Measurements from ENCODE around the gene CNIH1.
A peak's percentile ranks its signal among the peaks of the same experiment; 100 is the strongest.
"Not testable (repeated sequence)": the region's sequence is repeated elsewhere in the genome, so short reads cannot be mapped to it uniquely, and the experiment has no call there.

CNIH1 gene

DNA sequence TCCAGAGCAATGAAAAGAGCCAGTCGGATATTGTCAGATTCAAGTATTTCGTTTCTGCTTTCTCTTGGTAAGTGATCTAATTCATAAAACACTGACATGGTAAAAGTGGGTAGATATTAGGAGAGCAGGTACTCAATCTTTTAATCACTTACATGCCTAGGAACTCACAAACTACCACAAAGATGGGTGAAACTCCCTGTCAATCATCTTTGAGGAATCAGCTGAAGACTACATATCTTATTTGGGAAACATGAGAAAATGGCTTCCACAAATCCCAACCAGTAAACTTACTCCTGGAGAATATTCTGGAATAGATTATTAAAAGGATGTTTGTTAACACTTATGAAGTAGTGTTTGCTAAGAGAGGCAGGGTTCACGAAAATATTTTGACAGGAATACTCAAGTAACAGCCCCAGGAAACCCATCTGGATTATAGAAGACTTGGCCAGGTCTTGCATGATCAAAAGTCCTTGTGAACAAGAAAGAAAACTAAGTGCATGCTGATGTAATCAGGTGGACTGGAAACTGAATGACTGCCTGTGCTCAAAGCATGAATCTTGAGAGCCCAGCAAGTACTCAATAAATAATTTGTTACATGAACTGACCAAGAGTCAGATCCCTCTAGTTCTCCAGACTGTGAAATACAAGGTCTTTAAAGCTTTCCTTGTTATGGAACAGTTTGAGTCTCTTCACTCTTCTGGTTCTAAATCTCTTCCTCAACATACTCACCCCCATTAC, 15.5 kb downstream of the CNIH1 start:
- DNase-seq = no peak

DNA sequence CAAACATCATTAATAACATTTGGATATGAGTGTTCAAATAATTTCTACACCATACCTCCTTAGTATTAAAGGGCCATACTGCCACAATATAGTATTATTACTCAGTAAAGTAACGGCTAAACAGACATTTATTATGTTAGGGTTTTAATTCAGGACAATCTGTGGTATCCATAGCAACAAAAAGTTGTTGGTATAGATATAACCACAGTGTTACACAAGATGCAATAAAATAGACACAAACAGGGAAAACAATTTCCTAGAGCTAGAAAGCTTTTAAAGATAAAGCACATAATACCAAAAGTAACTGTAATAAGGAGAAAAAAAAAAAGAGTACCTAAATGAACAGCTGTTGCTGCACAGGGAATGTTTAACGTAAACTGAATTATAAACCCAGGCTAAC, 16.1 kb downstream of the CNIH1 start:
- DNase-seq = no peak

DNA sequence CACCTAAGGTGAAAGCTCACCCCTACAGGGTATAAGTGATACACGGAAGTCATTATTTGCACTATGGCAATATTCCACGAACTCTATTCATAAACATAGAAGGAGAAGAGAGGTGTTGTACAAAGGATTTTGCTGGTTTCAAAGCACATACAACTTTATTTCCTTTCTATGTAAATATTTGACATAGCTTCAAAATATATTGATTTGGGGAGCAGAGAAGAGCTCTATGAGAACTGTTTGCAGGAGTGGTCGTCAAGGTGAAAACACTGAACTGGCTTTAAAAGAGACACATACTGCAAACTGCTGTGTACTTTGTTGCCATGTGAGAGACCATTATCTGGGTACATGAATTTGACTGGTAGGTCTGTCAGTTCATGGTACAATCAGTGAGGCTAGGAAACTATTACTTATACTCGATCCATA, 16.7 kb downstream of the CNIH1 start:
- DNase-seq = no peak

DNA sequence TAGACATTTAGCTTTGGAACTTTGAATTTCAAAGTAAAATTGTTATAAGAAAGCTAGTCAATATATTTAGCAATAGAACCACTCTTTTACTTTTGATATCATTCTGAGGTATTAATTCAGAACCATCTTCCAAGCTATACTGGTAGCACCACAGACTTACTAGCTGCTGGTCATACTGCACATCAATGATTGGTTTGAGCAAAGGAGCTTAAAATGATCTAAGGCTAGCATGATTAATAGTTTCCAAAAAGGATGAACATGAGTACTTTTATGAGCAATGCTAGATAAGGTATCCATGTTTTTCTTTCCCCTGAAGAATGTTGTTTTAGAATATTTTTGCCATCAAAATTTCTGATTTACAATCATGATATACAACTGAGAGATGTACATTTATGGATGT, 17.2 kb downstream of the CNIH1 start:
- no peak for DNase-seq

DNA sequence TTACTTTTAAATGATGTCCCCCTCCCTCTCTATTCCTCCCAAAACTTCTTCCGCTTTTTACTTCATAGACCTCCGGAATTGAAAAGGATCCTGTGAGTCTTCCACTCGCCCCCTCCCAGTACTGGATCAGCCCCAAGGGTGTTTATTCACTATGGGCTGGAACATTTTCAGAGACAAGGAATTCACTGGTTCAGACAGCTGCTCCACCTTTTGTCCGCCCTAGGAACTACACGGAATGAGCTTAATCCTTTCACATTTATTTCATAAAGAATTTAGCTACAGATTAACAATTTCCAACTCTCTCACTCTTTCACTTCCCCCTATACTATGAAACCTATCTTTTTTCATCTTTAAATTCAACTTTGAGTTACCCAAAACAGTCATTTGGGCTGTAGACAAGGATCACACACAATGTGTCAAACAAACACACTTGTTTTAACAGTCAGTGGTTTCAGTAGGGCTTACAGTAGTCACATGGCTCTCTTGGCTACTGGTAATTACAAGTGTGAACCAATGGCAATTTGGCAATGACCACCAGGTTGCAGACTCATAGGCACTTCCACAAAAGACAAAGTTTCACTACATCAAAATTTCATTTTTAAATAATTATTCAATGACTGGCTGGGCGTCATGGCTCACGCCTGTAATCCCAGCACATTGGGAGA, 20.6 kb downstream of the CNIH1 start:
- DNase-seq = no peak

DNA sequence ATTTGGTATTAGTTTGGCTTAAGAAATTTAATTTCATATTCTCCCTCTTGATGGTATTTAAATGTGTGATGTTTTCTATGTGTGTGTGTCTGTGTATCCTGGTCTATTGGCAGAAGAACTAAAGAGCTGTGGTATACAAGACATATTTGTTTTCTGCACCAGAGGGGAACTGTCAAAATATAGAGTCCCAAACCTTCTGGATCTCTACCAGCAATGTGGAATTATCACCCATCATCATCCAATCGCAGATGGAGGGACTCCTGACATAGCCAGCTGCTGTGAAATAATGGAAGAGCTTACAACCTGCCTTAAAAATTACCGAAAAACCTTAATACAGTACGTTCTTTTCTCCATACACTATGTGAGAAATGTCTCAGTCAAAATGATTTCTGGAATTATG, 29.8 kb downstream of the CNIH1 start:
- DNase-seq = no peak

DNA sequence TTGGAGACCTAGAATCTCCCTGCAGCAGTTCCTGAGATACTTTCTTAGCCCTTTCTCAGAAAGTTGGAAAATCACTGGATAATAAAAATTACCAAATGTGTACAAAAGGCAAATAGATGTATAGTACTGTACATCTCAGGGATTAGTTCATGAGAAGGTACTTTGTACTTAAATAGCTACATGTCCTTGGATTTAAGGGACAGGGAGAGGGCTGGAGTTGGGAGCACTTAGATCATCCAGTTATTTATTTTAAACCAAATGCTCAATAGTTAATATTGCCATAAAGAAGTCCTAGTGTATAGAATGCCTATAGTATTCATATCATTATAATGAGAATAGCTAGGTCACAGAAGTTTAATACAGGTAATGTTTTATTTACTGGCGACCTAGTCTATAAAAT, 31.0 kb downstream of the CNIH1 start:
- no peak for DNase-seq

DNA sequence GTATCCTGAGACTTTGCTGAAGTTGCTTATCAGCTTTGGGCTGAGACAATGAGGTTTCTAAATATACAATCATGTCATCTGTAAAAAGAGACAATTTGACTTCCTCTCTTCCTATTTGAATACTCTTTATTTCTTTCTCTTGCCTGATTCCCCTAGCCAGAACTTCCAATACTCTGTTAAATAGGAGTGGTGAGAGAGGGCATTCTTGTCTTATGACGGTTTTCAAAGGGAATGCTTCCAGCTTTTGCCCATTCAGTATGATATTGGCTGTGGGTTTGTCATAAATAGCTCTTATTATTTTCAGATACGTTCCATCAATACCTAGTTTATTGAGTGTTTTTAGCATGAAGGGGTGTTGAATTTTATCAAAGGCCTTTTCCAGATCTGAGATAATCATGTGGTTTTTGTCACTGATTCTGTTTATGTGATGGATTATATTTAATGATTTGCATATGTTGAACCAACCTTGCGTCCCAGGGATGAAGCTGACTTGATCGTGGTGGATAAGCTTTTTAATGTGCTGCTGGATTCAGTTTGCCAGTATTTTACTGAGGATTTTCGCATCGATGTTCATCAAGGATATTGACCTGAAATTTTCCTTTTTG, 37.7 kb downstream of the CNIH1 start:
- not testable (repeated sequence) for DNase-seq

DNA sequence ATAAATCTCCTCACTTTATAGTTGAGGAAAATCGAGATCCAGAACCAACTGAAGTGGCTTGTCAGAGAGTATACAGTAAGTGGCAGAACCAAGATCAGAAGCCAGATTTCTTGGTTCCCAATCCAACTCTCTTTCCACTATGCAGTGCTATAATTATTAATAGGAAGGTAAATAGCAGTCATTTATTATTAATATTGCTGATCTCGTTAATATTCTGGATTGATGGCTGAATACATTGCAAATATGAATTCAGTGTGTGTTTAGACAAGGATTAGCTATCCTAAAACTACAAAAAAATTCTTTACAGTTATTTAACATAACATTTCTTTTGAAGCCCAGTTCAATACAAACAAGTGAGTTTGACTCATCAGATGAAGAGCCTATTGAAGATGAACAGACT, 41.6 kb downstream of the CNIH1 start:
- DNase-seq = no peak

DNA sequence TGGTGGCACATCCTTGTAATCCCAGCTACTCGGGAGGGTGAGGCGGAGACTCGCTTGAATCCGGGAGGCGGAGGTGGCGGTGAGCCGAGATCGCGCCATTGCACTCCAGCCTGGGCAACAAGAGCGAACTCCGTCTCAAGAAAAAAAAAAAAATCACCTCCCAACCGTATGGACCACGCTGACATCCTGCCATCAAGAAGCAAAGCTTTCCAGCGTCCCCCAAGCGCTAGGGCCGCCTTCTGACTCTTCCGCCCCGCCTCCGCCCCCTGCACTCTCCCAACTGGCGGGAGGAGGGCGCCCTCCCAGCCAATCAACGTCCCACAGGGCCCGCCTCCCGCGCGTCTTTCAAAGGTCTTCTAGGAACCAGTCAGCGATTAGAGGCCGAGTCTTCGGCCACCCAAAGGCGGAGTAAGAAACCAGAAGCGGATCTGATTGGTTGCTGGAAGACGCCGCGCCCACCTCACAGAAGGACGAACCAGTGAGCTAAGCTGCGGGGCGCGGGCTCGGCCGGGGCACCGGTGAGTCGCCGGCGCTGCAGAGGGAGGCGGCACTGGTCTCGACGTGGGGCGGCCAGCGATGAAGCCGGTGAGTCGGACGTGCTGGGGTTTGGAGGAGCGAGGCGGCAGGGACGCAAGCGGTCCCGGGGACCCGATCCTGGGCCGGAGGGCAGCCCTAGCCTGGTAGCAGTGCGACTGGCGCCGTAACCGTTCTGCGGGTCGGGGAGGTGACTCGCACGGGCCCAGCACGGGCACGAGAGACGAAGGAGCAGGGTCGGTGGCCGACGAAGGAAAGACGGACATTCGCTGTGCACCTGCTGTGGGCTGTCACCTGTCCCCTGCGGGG, 44.5 kb downstream of the CNIH1 start, which contains the start of gene CDKN3:
Gene CDKN3, plus strand, starts transcription at position 515 of the 843 bp plus-strand sequence. Its CDS starts 62 bp downstream, at position 577.
- peak; percentile 98 for DNase-seq

DNA sequence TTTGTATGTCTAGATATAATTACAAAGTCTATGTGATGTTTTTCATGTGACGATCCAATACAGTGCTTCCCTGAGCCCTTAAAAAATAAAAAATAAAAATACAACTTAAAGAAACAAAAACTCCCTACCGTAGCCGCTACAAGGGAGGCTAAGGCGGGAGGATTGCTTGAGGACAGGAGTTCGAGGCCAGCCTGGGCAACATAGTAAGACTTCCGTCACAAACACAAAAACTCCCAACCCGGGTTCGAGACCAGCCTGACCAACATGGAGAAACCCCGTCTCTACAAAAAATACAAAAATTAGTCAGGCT, 45.0 kb downstream of the CNIH1 start:
- DNase-seq = no peak

DNA sequence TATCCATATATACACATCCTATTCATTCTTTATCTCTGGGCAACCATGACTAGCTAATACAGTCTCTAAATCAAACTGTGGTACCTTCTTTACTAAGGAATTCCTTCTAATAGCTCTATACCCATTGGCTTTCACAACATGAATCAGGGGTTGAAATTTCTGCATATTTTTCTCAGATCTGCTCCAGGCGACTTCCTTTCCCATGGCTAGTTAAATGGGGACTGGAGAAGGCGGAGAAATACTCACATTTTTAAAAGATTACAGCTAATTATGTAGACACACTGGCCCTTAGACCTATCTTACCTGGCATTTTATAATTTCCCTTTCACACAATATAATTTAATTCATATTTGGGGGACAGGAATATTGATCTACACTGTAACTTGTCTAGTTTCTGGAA, 45.5 kb downstream of the CNIH1 start:
- no peak for DNase-seq

DNA sequence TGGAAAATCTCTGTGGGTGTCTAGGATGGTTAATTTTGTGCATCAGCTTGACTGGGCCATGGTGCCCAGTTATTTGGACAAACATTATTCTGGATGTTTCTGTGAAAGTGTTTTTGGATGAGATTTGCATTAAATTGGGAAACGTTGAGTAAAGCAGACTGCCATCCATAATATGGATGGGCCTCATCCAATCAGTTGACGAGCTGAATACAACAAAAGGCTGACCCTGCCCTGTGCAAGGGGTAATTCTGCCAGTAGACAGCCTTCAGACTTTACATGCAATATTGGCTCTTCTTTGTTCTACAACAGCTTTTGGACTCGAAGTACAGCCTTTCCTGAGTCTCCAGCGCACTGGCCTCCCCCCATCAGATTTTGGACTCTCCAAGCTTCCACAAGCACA, 45.9 kb downstream of the CNIH1 start:
- no peak for DNase-seq

DNA sequence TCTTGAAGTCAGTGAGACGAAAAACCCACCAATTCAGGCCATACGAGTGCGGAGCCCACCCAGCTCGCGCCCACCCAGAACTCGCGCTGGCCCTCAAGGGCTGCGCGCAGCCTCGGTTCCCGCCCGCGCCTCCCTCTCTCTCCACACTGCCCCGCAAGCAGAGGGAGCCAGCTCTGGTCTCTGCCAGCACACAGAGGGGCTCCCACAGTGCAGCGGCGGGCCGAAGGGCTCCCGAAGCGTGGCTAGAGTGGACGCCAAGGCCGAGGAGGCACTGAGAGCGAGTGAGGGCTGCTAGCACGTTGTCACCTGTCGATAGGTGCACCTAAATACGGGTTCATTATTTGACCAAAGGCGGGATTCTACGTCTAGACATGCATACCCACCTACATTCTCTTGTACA, 46.6 kb downstream of the CNIH1 start:
- no peak for DNase-seq

DNA sequence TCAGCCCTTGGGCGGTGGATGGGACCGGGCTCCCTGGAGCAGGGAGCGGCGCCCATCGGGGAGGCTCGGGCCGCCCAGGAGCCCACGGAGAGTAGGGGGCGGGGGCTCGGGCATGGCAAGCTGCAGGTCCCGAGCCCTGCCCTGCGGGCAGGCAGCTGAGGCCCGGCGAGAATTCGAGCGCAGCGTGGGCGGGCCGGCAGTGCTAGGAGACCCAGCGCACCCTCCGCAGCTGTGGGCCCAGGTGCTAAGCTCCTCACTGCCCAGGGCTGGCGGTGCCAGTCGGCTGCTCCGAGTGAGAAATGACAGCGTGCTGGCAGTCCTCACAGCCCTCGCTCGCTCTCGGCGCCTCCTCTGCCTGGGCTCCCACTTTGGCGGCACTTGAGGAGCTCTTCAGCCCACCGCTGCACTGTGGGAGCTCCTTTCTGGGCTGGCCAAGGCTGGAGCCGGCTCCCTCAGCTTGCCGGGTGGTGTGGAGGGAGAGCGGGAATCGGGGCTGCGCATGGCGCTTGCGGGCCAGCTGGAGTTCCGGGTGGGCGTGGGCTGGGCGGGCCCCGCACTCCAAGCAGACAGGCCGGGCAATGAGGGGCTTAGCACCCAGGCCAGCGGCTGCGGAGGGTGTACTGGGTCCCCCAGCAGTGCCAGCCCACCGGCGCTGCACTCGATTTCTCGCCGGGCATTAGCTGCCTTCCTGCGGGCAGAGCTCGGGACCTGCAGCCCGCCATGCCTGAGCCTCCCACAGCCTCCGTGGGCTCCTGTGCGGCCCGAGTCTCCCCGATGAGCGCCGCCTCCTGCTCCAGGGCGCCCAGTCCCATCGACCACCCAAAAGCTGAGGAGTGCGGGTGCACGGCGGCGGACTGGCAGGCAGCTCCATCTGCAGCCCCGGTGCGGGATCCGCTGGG, 47.9 kb downstream of the CNIH1 start:
- DNase-seq = not testable (repeated sequence)

DNA sequence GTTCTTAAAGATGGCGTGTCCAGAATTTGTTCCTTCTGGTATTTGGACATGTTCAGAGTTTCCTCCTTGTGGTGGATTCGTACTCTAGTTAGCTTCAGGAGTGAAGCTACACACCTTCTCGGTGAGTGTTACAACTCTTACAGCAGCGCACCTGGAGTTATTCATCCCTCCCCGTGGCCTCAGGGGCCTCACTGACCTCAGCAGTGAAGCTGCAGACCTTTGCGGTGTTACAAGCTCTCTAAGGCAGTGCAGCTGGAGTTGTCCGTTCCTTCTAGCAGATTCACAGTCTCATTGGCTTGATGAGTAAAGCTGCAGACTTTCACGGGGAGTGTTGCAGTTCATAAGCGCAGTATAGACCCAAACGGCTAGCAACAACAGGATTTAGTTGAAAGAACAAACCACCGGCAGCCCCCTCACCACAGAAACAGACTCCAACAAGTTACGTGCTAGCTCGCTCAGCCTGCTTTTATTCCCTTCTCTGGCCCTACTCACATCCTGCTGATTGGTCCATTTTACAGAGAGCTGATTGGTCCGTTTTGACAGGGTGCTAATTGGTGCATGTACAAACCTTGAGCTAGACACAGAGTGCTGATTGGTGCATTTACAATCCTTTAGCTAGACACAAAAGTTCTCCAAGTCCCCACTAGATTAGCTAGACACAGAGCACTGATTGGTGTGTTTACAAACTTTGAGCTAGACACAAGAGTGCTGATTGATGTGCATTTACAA, 48.9 kb downstream of the CNIH1 start:
- no peak for DNase-seq

DNA sequence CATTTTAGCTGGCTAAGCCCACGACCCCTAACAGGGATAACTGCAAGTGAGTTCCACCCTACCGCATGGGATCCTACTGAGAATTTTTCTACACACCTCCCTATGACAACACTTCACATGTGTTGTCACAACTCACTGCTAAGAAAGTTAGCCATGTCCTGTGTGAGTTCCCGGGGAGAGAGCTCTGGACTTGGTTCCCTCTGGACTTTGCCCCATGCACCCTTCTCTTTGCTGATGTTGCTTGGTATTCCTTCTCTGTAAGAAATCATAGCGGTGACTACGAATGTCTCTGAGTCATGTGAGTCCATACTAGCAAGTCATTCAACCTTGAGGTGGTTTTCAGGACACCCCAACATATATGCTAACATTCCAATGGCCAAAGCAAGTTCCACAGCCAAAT, 53.8 kb downstream of the CNIH1 start:
- DNase-seq = no peak

DNA sequence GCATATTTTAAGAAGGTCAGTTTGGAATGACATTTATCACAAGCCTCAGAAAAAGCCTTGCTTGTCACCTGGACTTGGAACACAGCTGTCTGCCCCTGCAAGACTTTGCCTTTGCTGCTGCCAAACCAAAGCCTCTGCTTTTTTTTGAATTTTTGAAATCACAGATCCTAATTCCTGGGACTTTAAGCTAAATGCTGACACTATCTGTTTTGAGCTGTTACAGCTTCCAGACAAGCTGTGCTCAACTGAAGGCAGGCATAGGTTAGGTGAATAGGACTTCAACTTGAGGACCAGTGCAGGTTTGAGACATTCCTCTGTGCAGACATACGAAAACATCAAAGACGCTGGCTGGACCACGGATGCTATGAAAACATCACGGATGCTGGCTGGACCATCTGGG, 55.6 kb downstream of the CNIH1 start:
- no peak for DNase-seq

DNA sequence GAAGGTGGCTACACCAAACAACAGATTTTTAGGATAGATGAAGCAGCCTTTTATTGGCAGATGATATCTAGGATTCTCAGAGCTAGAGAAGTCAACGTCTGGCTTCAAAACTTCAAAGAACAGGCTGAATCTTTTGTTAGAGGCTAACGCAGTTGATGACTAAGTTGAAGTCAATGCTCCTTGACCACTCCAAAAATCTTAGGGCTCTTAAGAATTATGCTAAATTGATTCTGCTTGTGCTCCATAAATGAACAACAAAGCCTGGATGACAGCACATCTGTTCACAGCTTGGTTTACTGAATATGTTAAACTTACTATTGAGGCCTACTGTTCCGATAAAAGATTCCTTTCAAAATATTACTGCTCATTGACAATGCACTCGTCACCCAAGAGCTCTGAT, 57.3 kb downstream of the CNIH1 start:
- DNase-seq = no peak

DNA sequence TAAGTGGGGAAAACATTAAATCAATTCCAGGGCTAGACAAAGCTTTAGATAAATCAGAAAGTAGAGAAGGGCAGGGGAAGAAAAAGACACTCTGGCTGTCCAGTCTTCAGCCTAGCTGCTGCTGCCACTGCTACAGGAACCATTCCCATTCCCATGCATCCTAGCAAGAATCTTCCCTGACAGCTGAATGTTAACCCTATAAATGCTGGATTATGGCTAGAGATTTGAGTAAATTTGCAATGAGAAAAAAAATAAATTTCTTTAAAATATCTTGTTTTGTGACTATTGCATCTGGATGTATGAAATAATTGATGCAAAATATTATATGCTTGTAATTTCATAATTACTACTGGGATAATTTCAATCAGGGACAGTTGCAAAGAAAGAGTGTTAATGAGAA, 59.4 kb downstream of the CNIH1 start:
- DNase-seq = no peak

DNA sequence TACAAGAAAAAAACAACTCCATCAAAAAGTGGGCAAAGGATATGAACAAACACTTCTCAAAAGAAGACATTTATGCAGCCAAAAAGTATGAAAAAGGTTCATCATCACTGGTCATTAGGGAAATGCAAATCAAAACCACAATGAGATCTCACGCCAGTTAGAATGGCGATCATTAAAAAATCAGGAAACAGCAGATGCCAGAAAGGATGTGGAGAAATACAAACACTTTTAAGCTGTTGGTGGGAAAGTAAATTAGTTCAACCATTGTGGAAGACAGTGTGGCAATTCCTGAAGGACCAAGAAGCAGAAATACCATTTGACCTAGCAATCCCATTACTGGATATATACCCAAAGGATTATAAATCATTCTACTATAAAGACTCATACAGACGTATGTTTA, 60.6 kb downstream of the CNIH1 start:
- not testable (repeated sequence) for DNase-seq

DNA sequence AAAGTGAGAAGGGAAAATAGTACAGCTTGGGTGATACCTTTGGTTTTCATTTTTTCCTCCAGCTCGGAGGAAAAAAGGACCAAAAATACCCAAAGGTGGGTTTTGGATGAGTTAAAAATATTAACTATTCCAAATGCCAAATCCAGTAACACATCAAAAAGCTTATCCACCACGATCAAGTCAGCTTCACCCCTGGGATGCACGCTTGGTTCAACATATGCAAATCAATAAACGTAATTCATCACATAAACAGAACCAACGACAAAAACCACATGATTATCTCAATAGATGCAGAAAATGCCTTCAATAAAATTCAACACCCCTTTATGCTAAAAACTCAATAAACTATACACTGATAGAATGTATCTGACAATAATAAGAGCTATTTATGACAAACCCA, 62.3 kb downstream of the CNIH1 start:
- DNase-seq = not testable (repeated sequence)

Measured in NCI-H446 treated with DMSO at 0.1 percent for 48 hours (cell line).